B cell (primary cell): ENCODE measurements around the gene UQCR11. TPM values are rescaled to one million over a fixed set of nuclear protein-coding genes. Genes with fewer than 3 reads are reported as not detected.

Experiments
- ATAC-seq: fragments of 200-7000 bp; cut with Tn5 transposase; one replicate; pipeline ENCODE4 v1.10.0; 2021; ENCODE audit warnings: low read depth, mild to moderate bottlenecking, moderate number of reproducible peaks, moderate library complexity
- CTCF ChIA-PET: fragments of 350-600 bp; sonication (Branson Sonifier 250); formaldehyde crosslinking; loops from one replicate; lab custom pipeline; 2021; ENCODE audit warnings: antibody characterized with exemption, inconsistent platforms; lab: Charles Lee
- POLR2A ChIA-PET: fragments of 350-600 bp; sonication (Branson Sonifier 250); formaldehyde crosslinking; loops from one replicate; lab custom pipeline; 2021; ENCODE audit warnings: antibody characterized with exemption; lab: Charles Lee
- DNase-seq: peaks from one replicate; pipeline ENCODE4 v3.0.0; 2013
- H2AFZ ChIP-seq: 2 replicates; pipeline ENCODE4 v1.6.1; 2012; ENCODE audit warnings: mild to moderate bottlenecking, low read depth, low read length; ENCODE audit not compliant: insufficient read depth, poor library complexity, severe bottlenecking
- H3K27ac ChIP-seq, 2 donors: 1 replicate in 1 of 2; 2 replicates in 1 of 2; pipeline ENCODE4 v1.5.1; 2012 to 2013; ENCODE audit warnings: low read length in 2 of 2, mild to moderate bottlenecking in 2 of 2, moderate library complexity in 1 of 2
- H3K27me3 ChIP-seq, 4 experiments: fragments of 200-600 bp in 1 of 4; sonication (generic) in 1 of 4; replicated peaks in 1 of 4; 1 replicate in 2 of 4; 2 replicates in 2 of 4; pipeline versions ENCODE4 v1.6.1 to v1.7.0; 2013 to 2016; ENCODE audit warnings: low read length in 3 of 4, mild to moderate bottlenecking in 2 of 4, mixed read lengths in 1 of 4, moderate library complexity in 1 of 4; ENCODE audit not compliant: insufficient read depth in 4 of 4, control insufficient read depth in 3 of 4; ENCODE audit errors: control extremely low read depth in 1 of 4
- H3K36me3 ChIP-seq, 2 experiments: replicated peaks in 1 of 2; 1 replicate in 1 of 2; 2 replicates in 1 of 2; pipeline versions ENCODE4 v1.6.1 to v1.7.1; 2013; ENCODE audit warnings: low read length in 1 of 2; ENCODE audit not compliant: insufficient read depth in 2 of 2, control insufficient read depth in 1 of 2; ENCODE audit errors: control extremely low read depth in 1 of 2, extremely low read depth in 1 of 2
- H3K4me1 ChIP-seq, 2 donors: fragments of 200-600 bp in 1 of 2; sonication (generic) in 1 of 2; 1 replicate in 1 of 2; 2 replicates in 1 of 2; pipeline versions ENCODE4 v1.5.1 to v1.6.1; 2013 to 2017; ENCODE audit warnings: low read length in 2 of 2; ENCODE audit not compliant: control insufficient read depth in 2 of 2, insufficient read depth in 2 of 2
- H3K4me2 ChIP-seq: replicated peaks from 2 replicates; pipeline ENCODE3; 2012; ENCODE audit warnings: mild to moderate bottlenecking, low read depth, low read length; ENCODE audit not compliant: poor library complexity, severe bottlenecking
- H3K4me3 ChIP-seq, 5 experiments: fragments of 200-600 bp in 1 of 5; sonication (generic) in 1 of 5; 1 replicate in 3 of 5; 2 replicates in 2 of 5; pipeline versions ENCODE4 v1.5.1 to v1.7.0; 2011 to 2016; ENCODE audit warnings: low read length in 4 of 5, mild to moderate bottlenecking in 4 of 5, low read depth in 2 of 5, control low read depth in 1 of 5, moderate library complexity in 1 of 5; ENCODE audit not compliant: insufficient read depth in 1 of 5; ENCODE audit errors: control extremely low read depth in 1 of 5, extremely low read depth in 1 of 5
- H3K79me2 ChIP-seq: fragments of 200-600 bp; sonication (generic); one replicate; pipeline ENCODE4 v1.6.0; 2016; ENCODE audit warnings: low read length; ENCODE audit not compliant: control insufficient read depth, insufficient read depth
- H3K9ac ChIP-seq: fragments of 200-600 bp; sonication (generic); 2 replicates; pipeline ENCODE4 v1.6.1; 2017; ENCODE audit warnings: mild to moderate bottlenecking, low read length, moderate library complexity
- H3K9me3 ChIP-seq, 3 donors: one replicate each; pipeline versions ENCODE4 v1.6.1 to v1.7.1; 2013; ENCODE audit warnings: low read length in 2 of 3; ENCODE audit not compliant: control insufficient read depth in 2 of 3, insufficient read depth in 1 of 3; ENCODE audit errors: control extremely low read depth in 1 of 3
- H4K20me1 ChIP-seq: 2 replicates; pipeline ENCODE4 v1.6.0; 2012; ENCODE audit warnings: mild to moderate bottlenecking, low read length; ENCODE audit not compliant: insufficient read depth, control insufficient read depth, poor library complexity, severe bottlenecking
- H3K27ac Mint-ChIP-seq: one replicate; pipeline ENCODE4 v1.8.0; 2021; ENCODE audit warnings: mixed read lengths
- H3K27me3 Mint-ChIP-seq: one replicate; pipeline ENCODE4 v1.8.0; 2021; ENCODE audit warnings: mixed read lengths
- H3K4me1 Mint-ChIP-seq: one replicate; pipeline ENCODE4 v1.8.0; 2021; ENCODE audit warnings: mixed read lengths
- H3K4me3 Mint-ChIP-seq: one replicate; pipeline ENCODE4 v1.8.0; 2021; ENCODE audit warnings: mixed read lengths
- H3K9me3 Mint-ChIP-seq: one replicate; pipeline ENCODE4 v1.8.0; 2022; ENCODE audit warnings: mixed read lengths; ENCODE audit not compliant: insufficient read depth
- EZH2 ChIP-seq: IDR thresholded peaks from 2 replicates; pipeline ENCODE4 v1.6.1; 2012; ENCODE audit warnings: borderline replicate concordance, low read depth, mild to moderate bottlenecking, moderate library complexity, low read length; ENCODE audit not compliant: insufficient read depth, poor library complexity, severe bottlenecking
- WGBS: methylation state at CpG from one replicate; pipeline ENCODE4 v1.1.5; 2013; ENCODE audit warnings: missing lambda C conversion rate; ENCODE audit not compliant: insufficient coverage; 5-methylcytosine and 5-hydroxymethylcytosine counted together
- intact Hi-C: fragments of 100-400 bp; cut with micrococcal nuclease; formaldehyde crosslinking; loops from one replicate; pipeline ENCODE4 v1.10.0; 2022
- polyA plus RNA-seq: library from polyadenylated mRNA; depleted of rRNA; stranded (reverse); fragments of >200 nt; gene quantifications from 2 replicates; pipeline ENCODE4 v1.2.3, GENCODE V29; 2012
- total RNA-seq, 2 donors: library from RNA; stranded (reverse); fragments of 120-200 nt in 1 of 2; gene quantifications; 1 replicate in 1 of 2; 2 replicates in 1 of 2; pipeline versions ENCODE4 v1.2.3 to v1.2.4, GENCODE V29; 2013 to 2022
- TF ChIP-seq, protein P1 (sequence below): fragments of 200-600 bp; IDR thresholded peaks from one replicate; pipeline ENCODE4 v1.8.0; 2022; ENCODE audit warnings: antibody characterized with exemption, mild to moderate bottlenecking

Gene UQCR11
- total and polyA plus RNA-seq, 2 donors (not counting 1 experiment from before 2014, with no cell fraction given) = 59.5 to 66.8 TPM

DNA sequence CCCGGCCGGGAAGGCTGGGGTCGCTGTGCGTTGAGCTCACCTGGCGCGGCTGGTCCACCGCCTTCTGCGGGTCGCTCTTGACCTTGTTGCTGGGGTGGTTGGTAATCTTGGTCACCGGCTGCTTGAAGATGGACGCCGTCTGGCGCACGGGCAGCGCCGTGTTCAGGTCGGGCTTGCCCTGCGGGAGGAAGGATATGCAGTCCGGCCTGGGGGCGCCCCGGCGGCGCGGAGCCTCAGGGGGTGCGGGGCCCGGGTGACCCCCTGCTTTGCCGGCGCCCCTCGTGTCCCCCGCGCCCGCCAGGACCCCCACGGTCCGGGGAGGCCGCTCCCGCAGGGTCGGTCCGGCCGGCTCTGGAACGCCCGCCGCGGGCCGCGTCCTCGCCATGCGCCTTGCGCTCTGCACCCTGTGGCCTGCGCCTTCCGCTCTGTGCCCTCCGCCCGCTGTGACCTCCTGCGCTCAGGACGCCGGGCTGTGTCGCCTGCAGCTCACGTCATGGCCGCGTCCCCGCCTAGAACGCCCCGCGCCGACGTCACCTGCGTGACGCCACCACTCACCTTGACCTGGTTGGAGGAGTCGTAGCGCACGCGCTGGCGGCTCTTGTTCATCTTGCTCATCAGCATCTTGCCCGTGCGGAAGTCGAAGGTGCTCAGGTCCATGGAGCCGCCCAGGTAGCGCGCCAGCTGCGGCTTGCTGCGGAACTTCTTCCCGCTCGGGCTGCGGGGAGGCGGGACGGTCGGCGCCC lies 20.6 kb downstream of the UQCR11 start:
- no peaks in the 10 kb centered on the region for H3K4me1 ChIP-seq
- peaks cover 3% of the 10 kb centered on the region for H3K4me1 Mint-ChIP-seq
- POLR2A ChIA-PET = no interaction called here

DNA sequence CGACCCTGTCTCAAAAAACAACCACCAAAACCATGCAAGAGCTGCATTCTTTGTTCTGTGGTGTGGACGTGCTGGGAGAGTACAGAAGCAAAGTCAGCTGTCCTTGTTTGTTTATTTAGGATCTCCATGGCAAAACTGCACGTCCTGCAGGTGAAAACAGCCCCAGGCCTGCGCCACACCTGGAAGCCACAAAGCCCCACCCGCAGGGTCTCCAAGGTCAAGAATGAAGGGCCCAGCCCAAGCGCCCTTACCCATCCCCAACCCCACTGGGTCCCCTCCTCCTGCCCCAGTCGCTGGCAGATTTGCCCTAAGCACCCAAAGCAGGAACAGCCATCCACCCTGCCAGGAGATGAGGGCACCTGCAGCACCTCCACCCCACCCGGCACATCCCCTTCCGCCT lies 23.1 kb downstream of the UQCR11 start:
- TF ChIP-seq EZH2 = no peak
- TF ChIP-seq, protein P1, sequence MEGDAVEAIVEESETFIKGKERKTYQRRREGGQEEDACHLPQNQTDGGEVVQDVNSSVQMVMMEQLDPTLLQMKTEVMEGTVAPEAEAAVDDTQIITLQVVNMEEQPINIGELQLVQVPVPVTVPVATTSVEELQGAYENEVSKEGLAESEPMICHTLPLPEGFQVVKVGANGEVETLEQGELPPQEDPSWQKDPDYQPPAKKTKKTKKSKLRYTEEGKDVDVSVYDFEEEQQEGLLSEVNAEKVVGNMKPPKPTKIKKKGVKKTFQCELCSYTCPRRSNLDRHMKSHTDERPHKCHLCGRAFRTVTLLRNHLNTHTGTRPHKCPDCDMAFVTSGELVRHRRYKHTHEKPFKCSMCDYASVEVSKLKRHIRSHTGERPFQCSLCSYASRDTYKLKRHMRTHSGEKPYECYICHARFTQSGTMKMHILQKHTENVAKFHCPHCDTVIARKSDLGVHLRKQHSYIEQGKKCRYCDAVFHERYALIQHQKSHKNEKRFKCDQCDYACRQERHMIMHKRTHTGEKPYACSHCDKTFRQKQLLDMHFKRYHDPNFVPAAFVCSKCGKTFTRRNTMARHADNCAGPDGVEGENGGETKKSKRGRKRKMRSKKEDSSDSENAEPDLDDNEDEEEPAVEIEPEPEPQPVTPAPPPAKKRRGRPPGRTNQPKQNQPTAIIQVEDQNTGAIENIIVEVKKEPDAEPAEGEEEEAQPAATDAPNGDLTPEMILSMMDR = no peak
- Histone ChIP-seq H4K20me1 (peaks cover 51% of the 10 kb centered on the region), H3K27ac (no peak overlapping the region), H3K4me2 (no peak overlapping the region), H3K79me2 (peaks cover 64% of the 10 kb centered on the region), H3K36me3 (peaks cover 0 to 56% of the 10 kb centered on the region in 2 experiments), H3K9me3 (no peaks in the 10 kb centered on the region), H2AFZ (no peak overlapping the region), H3K9ac (no peak overlapping the region), H3K27me3 (no peaks in the 10 kb centered on the region), H3K4me1 (no peaks in the 10 kb centered on the region), H3K4me3 (no peak overlapping the region)
- intact Hi-C loops = no loop called here
- Mint-ChIP-seq H3K4me1 (peaks cover 2% of the 10 kb centered on the region), H3K4me3 (no peak overlapping the region), H3K27ac (no peak overlapping the region), H3K27me3 (no peaks in the 10 kb centered on the region), H3K9me3 (no peaks in the 10 kb centered on the region)
- ATAC-seq = no peak
- CTCF ChIA-PET = interaction anchor here (0.7 kb wide), 1 partner anchor 213 kb away, joined by 3 read pairs; no protein-coding TSS in a partner anchor
- 97% methylated on average over 7 of the region's 9 CpGs for WGBS
- POLR2A ChIA-PET = interaction anchor here (0.6 to 0.7 kb wide), 2 partner anchors 11 to 131 kb away, joined by 3 read pairs; partner anchors contain the start of gene MBD3
- DNase-seq = no peak

More for the DNA sequence above, 20.6 kb downstream of the UQCR11 start:
- no peak for TF ChIP-seq EZH2
- TF ChIP-seq, protein P1 = no peak
- H2AFZ ChIP-seq = no peak overlapping the region
- CTCF ChIA-PET = no interaction called here
- H3K9me3 ChIP-seq = no peaks in the 10 kb centered on the region
- H3K27ac Mint-ChIP-seq = peak overlapping the region; percentile 59
- DNase-seq (no peak), ATAC-seq (no peak)
- peaks cover 64% of the 10 kb centered on the region for H4K20me1 ChIP-seq
- no peaks in the 10 kb centered on the region for H3K27me3 ChIP-seq
- peaks cover 88% of the 10 kb centered on the region for H3K79me2 ChIP-seq
- H3K27ac ChIP-seq = no peak overlapping the region
- intact Hi-C loops = no loop called here
- H3K9me3 Mint-ChIP-seq = no peaks in the 10 kb centered on the region
- no peak overlapping the region for H3K4me3 ChIP-seq
- H3K27me3 Mint-ChIP-seq = no peaks in the 10 kb centered on the region
- peaks cover 0 to 42% of the 10 kb centered on the region in 2 experiments for H3K36me3 ChIP-seq
- H3K9ac ChIP-seq = no peak overlapping the region
- no peak overlapping the region for H3K4me2 ChIP-seq
- H3K4me3 Mint-ChIP-seq = no peak overlapping the region
- 97% methylated on average over 87 of the region's 87 CpGs for WGBS
